ENCODE results near the gene SHCBP1L.

DNA sequence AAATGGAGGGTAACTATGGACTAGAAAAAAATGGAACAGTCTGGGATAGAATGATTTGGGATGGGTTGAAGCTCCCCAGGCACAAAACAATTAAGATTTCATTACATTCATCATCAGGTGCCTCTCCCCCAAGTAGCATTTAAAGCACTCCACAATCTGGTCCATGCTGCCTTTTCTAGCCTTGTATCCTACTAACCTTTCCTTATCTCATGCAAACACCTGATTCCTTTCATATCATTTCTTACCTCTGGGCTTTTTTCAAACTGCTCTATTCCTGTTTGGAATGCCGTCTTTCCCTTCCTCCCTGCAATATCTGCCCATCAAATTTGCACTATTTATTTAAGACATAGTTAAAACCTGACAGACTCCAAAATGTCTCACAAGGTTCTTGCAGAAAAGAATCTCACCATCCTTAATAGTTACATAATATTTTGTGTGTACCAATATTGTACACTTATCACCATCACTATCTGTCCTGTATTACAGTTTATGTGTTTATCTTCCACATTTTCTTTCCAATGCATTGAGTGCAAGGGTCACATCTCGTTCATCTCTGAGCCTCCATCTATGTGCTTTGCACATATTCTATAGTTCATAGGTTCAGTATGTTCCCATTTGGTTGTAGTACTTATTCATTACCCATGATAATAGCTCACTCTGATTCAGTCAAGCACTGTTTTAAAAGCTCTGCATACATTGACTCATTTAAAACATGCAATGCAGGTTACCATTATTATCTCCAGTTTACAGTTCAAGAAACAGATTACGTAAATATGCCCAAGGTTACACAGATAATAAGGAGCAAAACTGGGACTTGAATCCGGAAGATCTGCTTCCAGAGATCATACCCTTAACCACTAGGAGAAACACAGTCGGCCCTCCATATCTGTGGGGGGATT lies 16.1 kb upstream of the SHCBP1L start:
- TF ChIP-seq NR3C1 (CRISPR knock-in tag; conservative IDR thresholded peaks at IDR 0.05; ENCODE audit: low read depth) = no peak
- TF ChIP-seq, protein P1, sequence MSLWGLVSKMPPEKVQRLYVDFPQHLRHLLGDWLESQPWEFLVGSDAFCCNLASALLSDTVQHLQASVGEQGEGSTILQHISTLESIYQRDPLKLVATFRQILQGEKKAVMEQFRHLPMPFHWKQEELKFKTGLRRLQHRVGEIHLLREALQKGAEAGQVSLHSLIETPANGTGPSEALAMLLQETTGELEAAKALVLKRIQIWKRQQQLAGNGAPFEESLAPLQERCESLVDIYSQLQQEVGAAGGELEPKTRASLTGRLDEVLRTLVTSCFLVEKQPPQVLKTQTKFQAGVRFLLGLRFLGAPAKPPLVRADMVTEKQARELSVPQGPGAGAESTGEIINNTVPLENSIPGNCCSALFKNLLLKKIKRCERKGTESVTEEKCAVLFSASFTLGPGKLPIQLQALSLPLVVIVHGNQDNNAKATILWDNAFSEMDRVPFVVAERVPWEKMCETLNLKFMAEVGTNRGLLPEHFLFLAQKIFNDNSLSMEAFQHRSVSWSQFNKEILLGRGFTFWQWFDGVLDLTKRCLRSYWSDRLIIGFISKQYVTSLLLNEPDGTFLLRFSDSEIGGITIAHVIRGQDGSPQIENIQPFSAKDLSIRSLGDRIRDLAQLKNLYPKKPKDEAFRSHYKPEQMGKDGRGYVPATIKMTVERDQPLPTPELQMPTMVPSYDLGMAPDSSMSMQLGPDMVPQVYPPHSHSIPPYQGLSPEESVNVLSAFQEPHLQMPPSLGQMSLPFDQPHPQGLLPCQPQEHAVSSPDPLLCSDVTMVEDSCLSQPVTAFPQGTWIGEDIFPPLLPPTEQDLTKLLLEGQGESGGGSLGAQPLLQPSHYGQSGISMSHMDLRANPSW (CRISPR knock-in tag; conservative IDR thresholded peaks at IDR 0.05; ENCODE audit: low read depth) = no peak
- TF ChIP-seq, protein P2, sequence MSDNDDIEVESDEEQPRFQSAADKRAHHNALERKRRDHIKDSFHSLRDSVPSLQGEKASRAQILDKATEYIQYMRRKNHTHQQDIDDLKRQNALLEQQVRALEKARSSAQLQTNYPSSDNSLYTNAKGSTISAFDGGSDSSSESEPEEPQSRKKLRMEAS (CRISPR knock-in tag; IDR thresholded peaks at IDR 0.05) = no peak
- TF ChIP-seq ZNF317 (CRISPR knock-in tag; IDR thresholded peaks at IDR 0.05; ENCODE audit: borderline replicate concordance, low read depth) = no peak
- TF ChIP-seq, protein P3, sequence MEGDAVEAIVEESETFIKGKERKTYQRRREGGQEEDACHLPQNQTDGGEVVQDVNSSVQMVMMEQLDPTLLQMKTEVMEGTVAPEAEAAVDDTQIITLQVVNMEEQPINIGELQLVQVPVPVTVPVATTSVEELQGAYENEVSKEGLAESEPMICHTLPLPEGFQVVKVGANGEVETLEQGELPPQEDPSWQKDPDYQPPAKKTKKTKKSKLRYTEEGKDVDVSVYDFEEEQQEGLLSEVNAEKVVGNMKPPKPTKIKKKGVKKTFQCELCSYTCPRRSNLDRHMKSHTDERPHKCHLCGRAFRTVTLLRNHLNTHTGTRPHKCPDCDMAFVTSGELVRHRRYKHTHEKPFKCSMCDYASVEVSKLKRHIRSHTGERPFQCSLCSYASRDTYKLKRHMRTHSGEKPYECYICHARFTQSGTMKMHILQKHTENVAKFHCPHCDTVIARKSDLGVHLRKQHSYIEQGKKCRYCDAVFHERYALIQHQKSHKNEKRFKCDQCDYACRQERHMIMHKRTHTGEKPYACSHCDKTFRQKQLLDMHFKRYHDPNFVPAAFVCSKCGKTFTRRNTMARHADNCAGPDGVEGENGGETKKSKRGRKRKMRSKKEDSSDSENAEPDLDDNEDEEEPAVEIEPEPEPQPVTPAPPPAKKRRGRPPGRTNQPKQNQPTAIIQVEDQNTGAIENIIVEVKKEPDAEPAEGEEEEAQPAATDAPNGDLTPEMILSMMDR (IDR thresholded peaks at IDR 0.05) = no peak
- TF ChIP-seq JUN (CRISPR knock-in tag; IDR thresholded peaks at IDR 0.05) = no peak
- TF ChIP-seq, protein P4, sequence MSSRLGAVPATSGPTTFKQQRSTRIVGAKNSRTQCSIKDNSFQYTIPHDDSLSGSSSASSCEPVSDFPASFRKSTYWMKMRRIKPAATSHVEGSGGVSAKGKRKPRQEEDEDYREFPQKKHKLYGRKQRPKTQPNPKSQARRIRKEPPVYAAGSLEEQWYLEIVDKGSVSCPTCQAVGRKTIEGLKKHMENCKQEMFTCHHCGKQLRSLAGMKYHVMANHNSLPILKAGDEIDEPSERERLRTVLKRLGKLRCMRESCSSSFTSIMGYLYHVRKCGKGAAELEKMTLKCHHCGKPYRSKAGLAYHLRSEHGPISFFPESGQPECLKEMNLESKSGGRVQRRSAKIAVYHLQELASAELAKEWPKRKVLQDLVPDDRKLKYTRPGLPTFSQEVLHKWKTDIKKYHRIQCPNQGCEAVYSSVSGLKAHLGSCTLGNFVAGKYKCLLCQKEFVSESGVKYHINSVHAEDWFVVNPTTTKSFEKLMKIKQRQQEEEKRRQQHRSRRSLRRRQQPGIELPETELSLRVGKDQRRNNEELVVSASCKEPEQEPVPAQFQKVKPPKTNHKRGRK (CRISPR knock-in tag; IDR thresholded peaks at IDR 0.05; ENCODE audit: borderline replicate concordance) = no peak
- no peak for TF ChIP-seq TEAD4 (CRISPR knock-in tag; IDR thresholded peaks at IDR 0.05)
- TF ChIP-seq IRF2 (CRISPR knock-in tag; IDR thresholded peaks at IDR 0.05; ENCODE audit: borderline replicate concordance, low read depth) = no peak
- no peak for TF ChIP-seq FOXJ3 (CRISPR knock-in tag; IDR thresholded peaks at IDR 0.05; ENCODE audit: borderline replicate concordance)
- TF ChIP-seq RELA (CRISPR knock-in tag; IDR thresholded peaks at IDR 0.05; ENCODE audit: borderline replicate concordance) = no peak
- TF ChIP-seq, protein P5, sequence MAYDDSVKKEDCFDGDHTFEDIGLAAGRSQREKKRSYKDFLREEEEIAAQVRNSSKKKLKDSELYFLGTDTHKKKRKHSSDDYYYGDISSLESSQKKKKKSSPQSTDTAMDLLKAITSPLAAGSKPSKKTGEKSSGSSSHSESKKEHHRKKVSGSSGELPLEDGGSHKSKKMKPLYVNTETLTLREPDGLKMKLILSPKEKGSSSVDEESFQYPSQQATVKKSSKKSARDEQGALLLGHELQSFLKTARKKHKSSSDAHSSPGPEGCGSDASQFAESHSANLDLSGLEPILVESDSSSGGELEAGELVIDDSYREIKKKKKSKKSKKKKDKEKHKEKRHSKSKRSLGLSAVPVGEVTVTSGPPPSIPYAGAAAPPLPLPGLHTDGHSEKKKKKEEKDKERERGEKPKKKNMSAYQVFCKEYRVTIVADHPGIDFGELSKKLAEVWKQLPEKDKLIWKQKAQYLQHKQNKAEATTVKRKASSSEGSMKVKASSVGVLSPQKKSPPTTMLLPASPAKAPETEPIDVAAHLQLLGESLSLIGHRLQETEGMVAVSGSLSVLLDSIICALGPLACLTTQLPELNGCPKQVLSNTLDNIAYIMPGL (CRISPR knock-in tag; IDR thresholded peaks at IDR 0.05) = no peak
